Activated CD4-positive, alpha-beta T cell treated with anti-CD3 and anti-CD28 coated beads for 36 hours (primary cell): ENCODE measurements around the gene TCTN1. TPM values are rescaled to one million over a fixed set of nuclear protein-coding genes. Genes with fewer than 3 reads are reported as not detected.
A peak's percentile ranks its signal among the peaks of the same experiment; 100 is the strongest.

Experiments
- ATAC-seq: fragments of 200-7000 bp; cut with Tn5 transposase; one replicate; pipeline ENCODE4 v1.10.0; 2021; ENCODE audit warnings: mild to moderate bottlenecking, moderate library complexity
- CTCF ChIA-PET: fragments of 350-600 bp; sonication (Branson Sonifier 250); formaldehyde crosslinking; loops from one replicate; lab custom pipeline; 2021; ENCODE audit warnings: antibody characterized with exemption; lab: Charles Lee
- POLR2A ChIA-PET: fragments of 350-600 bp; sonication (Branson Sonifier 250); formaldehyde crosslinking; loops from one replicate; lab custom pipeline; 2021; ENCODE audit warnings: antibody characterized with exemption, inconsistent platforms; lab: Charles Lee
- DNase-seq: peaks from one replicate; pipeline ENCODE4 v3.0.0-alpha.2; 2020
- H3K27ac Mint-ChIP-seq: one replicate; pipeline ENCODE4 v1.8.0; 2021; ENCODE audit warnings: mixed read lengths
- H3K27me3 Mint-ChIP-seq: one replicate; pipeline ENCODE4 v1.8.0; 2021; ENCODE audit warnings: mixed read lengths
- H3K36me3 Mint-ChIP-seq: one replicate; pipeline ENCODE4 v1.8.0; 2021; ENCODE audit warnings: low read depth, mixed read lengths
- H3K4me1 Mint-ChIP-seq: one replicate; pipeline ENCODE4 v1.8.0; 2021; ENCODE audit warnings: mixed read lengths
- H3K4me3 Mint-ChIP-seq: one replicate; pipeline ENCODE4 v1.8.0; 2021; ENCODE audit warnings: mild to moderate bottlenecking, moderate library complexity, mixed read lengths
- H3K9me3 Mint-ChIP-seq: one replicate; pipeline ENCODE4 v1.8.0; 2021; ENCODE audit warnings: low read depth, mixed read lengths
- intact Hi-C, 2 experiments: fragments of 100-400 bp; cut with DNase I in 1 of 2; cut with micrococcal nuclease in 1 of 2; formaldehyde crosslinking; loops; one replicate each; pipeline versions ENCODE4 v1.14.2 to v1.15.1; 2022 to 2024; cut with DNase I, micrococcal nuclease
- total RNA-seq, 2 experiments: library from RNA; stranded (reverse); gene quantifications; one replicate each; pipeline ENCODE4 v1.2.3, GENCODE V29; 2021

Gene TCTN1
- total RNA-seq, 2 experiments from 2014 or later, result 7.2 to 7.3 TPM

GRCh38 chr12:110658242-110658641 lies 44.3 kb downstream of the TCTN1 start:
- no peaks in the 10 kb centered on the region for H3K27me3 Mint-ChIP-seq
- H3K27ac Mint-ChIP-seq, result no peak overlapping the region
- CTCF ChIA-PET, result interaction anchor here (1.0 kb wide), 1 partner anchor 22 kb away, joined by 3 read pairs; no protein-coding TSS in a partner anchor
- H3K4me3 Mint-ChIP-seq, result no peak overlapping the region
- DNase-seq (no peak), ATAC-seq (no peak)
- intact Hi-C loops, result no loop called here
- peaks cover 11% of the 10 kb centered on the region for H3K36me3 Mint-ChIP-seq
- POLR2A ChIA-PET, result no interaction called here
- no peaks in the 10 kb centered on the region for H3K9me3 Mint-ChIP-seq
- peaks cover 16% of the 10 kb centered on the region for H3K4me1 Mint-ChIP-seq

GRCh38 chr12:110658878-110659277 lies 44.9 kb downstream of the TCTN1 start:
- ATAC-seq (no peak), DNase-seq (no peak)
- Mint-ChIP-seq H3K4me1 (peaks cover 16% of the 10 kb centered on the region), H3K9me3 (no peaks in the 10 kb centered on the region), H3K27ac (no peak overlapping the region), H3K27me3 (no peaks in the 10 kb centered on the region), H3K4me3 (no peak overlapping the region), H3K36me3 (peaks cover 7% of the 10 kb centered on the region)
- CTCF ChIA-PET, result interaction anchor here (1.0 kb wide), 1 partner anchor 23 kb away, joined by 3 read pairs; no protein-coding TSS in a partner anchor
- intact Hi-C loops, result no loop called here
- POLR2A ChIA-PET, result interaction anchor here (0.6 kb wide), 1 partner anchor 8 kb away, joined by 3 read pairs; no protein-coding TSS in a partner anchor

- peak overlapping the region; percentile 38 for H3K4me3 Mint-ChIP-seq
- H3K4me1 Mint-ChIP-seq, result peaks cover 16% of the 10 kb centered on the region
- ATAC-seq, result peak; percentile 85
- peak overlapping the region; percentile 82 for H3K27ac Mint-ChIP-seq
- DNase-seq, result peak; percentile 65
- ChIA-PET CTCF (no interaction called here), POLR2A (interaction anchor here (0.5 kb wide), 1 partner anchor 82 kb away, joined by 3 read pairs; no protein-coding TSS in a partner anchor)
- H3K27me3 Mint-ChIP-seq, result no peaks in the 10 kb centered on the region
- H3K36me3 Mint-ChIP-seq, result peaks cover 17% of the 10 kb centered on the region
- H3K9me3 Mint-ChIP-seq, result peaks cover 8% of the 10 kb centered on the region
- intact Hi-C loops, result no loop called here
Measured at GRCh38 chr12:110661337-110661972, 47.5 kb downstream of the TCTN1 start.

- CTCF ChIA-PET, result no interaction called here
- Mint-ChIP-seq H3K27ac (no peak overlapping the region), H3K36me3 (peaks cover 22% of the 10 kb centered on the region), H3K27me3 (no peaks in the 10 kb centered on the region), H3K9me3 (peaks cover 12% of the 10 kb centered on the region), H3K4me1 (peaks cover 32% of the 10 kb centered on the region), H3K4me3 (no peak overlapping the region)
- ATAC-seq (no peak), DNase-seq (no peak)
- POLR2A ChIA-PET, result interaction anchor here (0.6 kb wide), 1 partner anchor 8 kb away, joined by 3 read pairs; no protein-coding TSS in a partner anchor
- intact Hi-C loops, result no loop called here
Measured at GRCh38 chr12:110666892-110667291, 53.0 kb downstream of the TCTN1 start.

GRCh38 chr12:110667671-110668070 lies 53.7 kb downstream of the TCTN1 start:
- Mint-ChIP-seq H3K27ac (no peak overlapping the region), H3K36me3 (peaks cover 22% of the 10 kb centered on the region), H3K4me1 (peaks cover 27% of the 10 kb centered on the region), H3K9me3 (peaks cover 12% of the 10 kb centered on the region), H3K4me3 (no peak overlapping the region), H3K27me3 (no peaks in the 10 kb centered on the region)
- no peak for DNase-seq
- ChIA-PET POLR2A (interaction anchor here (0.6 kb wide), 1 partner anchor 9 kb away, joined by 3 read pairs; no protein-coding TSS in a partner anchor), CTCF (interaction anchor here (1.1 to 1.5 kb wide), 2 partner anchors 21 to 40 kb away, joined by 3 read pairs; no protein-coding TSS in a partner anchor)
- intact Hi-C loops, result no loop called here
- no peak for ATAC-seq

- ATAC-seq (no peak), DNase-seq (no peak)
- H3K27ac Mint-ChIP-seq, result peak overlapping the region; percentile 81
- CTCF ChIA-PET, result interaction anchor here (0.6 to 1.5 kb wide), 3 partner anchors 22 to 45 kb away, joined by 3 read pairs; no protein-coding TSS in a partner anchor
- H3K27me3 Mint-ChIP-seq, result no peaks in the 10 kb centered on the region
- H3K4me3 Mint-ChIP-seq, result no peak overlapping the region
- H3K36me3 Mint-ChIP-seq, result peaks cover 26% of the 10 kb centered on the region
- intact Hi-C loops, result no loop called here
- peaks cover 27% of the 10 kb centered on the region for H3K4me1 Mint-ChIP-seq
- POLR2A ChIA-PET, result interaction anchor here (0.6 kb wide), 1 partner anchor 26 kb away, joined by 3 read pairs; no protein-coding TSS in a partner anchor
- H3K9me3 Mint-ChIP-seq, result peaks cover 12% of the 10 kb centered on the region
Measured at GRCh38 chr12:110668480-110669192, 54.7 kb downstream of the TCTN1 start.

- Mint-ChIP-seq H3K4me3 (no peak overlapping the region), H3K4me1 (peaks cover 27% of the 10 kb centered on the region), H3K9me3 (peaks cover 11% of the 10 kb centered on the region), H3K36me3 (peaks cover 26% of the 10 kb centered on the region), H3K27ac (peak overlapping the region; percentile 81), H3K27me3 (no peaks in the 10 kb centered on the region)
- DNase-seq (no peak), ATAC-seq (peak; percentile 40)
- ChIA-PET POLR2A (no interaction called here), CTCF (interaction anchor here (1.5 kb wide), 1 partner anchor 42 kb away, joined by 3 read pairs; no protein-coding TSS in a partner anchor)
- intact Hi-C loops, result no loop called here
Measured at GRCh38 chr12:110669193-110669502, 55.2 kb downstream of the TCTN1 start.

- Mint-ChIP-seq H3K4me1 (peaks cover 27% of the 10 kb centered on the region), H3K4me3 (peak overlapping the region; percentile 13), H3K27me3 (no peaks in the 10 kb centered on the region), H3K9me3 (peaks cover 4% of the 10 kb centered on the region), H3K27ac (peak overlapping the region; percentile 81), H3K36me3 (peaks cover 17% of the 10 kb centered on the region)
- DNase-seq (peak; percentile 68), ATAC-seq (peak; percentile 77)
- POLR2A ChIA-PET, result no interaction called here
- intact Hi-C loops, result no loop called here
- CTCF ChIA-PET, result interaction anchor here (0.6 kb wide), 2 partner anchors 34 to 69 kb away, joined by 3 read pairs; no protein-coding TSS in a partner anchor
Measured at GRCh38 chr12:110670161-110670701, 56.3 kb downstream of the TCTN1 start.

- POLR2A ChIA-PET, result interaction anchor here (0.6 kb wide), 1 partner anchor 39 kb away, joined by 3 read pairs; no protein-coding TSS in a partner anchor
- ATAC-seq (no peak), DNase-seq (no peak)
- Mint-ChIP-seq H3K9me3 (no peaks in the 10 kb centered on the region), H3K4me1 (peaks cover 18% of the 10 kb centered on the region), H3K36me3 (peaks cover 7% of the 10 kb centered on the region), H3K4me3 (no peak overlapping the region), H3K27me3 (no peaks in the 10 kb centered on the region), H3K27ac (no peak overlapping the region)
- CTCF ChIA-PET, result interaction anchor here (1.3 kb wide), 1 partner anchor 12 kb away, joined by 3 read pairs; no protein-coding TSS in a partner anchor
- intact Hi-C loops, result no loop called here
Measured at GRCh38 chr12:110676171-110676570, 62.2 kb downstream of the TCTN1 start.

- intact Hi-C loops, result no loop called here
- POLR2A ChIA-PET, result no interaction called here
- ATAC-seq, result peak; percentile 19
- no peaks in the 10 kb centered on the region for H3K27me3 Mint-ChIP-seq
- H3K36me3 Mint-ChIP-seq, result peaks cover 7% of the 10 kb centered on the region
- H3K4me1 Mint-ChIP-seq, result peaks cover 18% of the 10 kb centered on the region
- no peaks in the 10 kb centered on the region for H3K9me3 Mint-ChIP-seq
- DNase-seq, result no peak
- H3K4me3 Mint-ChIP-seq, result no peak overlapping the region
- CTCF ChIA-PET, result interaction anchor here (0.7 kb wide), 1 partner anchor 24 kb away, joined by 4 read pairs; no protein-coding TSS in a partner anchor
- H3K27ac Mint-ChIP-seq, result no peak overlapping the region
Measured at GRCh38 chr12:110677206-110677911, 63.4 kb downstream of the TCTN1 start.

- Mint-ChIP-seq H3K4me1 (peaks cover 18% of the 10 kb centered on the region), H3K27me3 (no peaks in the 10 kb centered on the region), H3K36me3 (peaks cover 3% of the 10 kb centered on the region), H3K27ac (no peak overlapping the region), H3K4me3 (no peak overlapping the region), H3K9me3 (no peaks in the 10 kb centered on the region)
- ChIA-PET CTCF (no interaction called here), POLR2A (no interaction called here)
- intact Hi-C loops, result no loop called here
- peak; percentile 47 for ATAC-seq
- no peak for DNase-seq
Measured at GRCh38 chr12:110677982-110678381, 64.1 kb downstream of the TCTN1 start.
